Measurements from ENCODE around the gene MORC1. TPM values are rescaled to one million over a fixed set of nuclear protein-coding genes. Genes with fewer than 3 reads are reported as not detected.
A peak's percentile ranks its signal among the peaks of the same experiment; 100 is the strongest.

MORC1 gene
- total RNA-seq, 1 experiment from 2014 or later = not detected

DNA sequence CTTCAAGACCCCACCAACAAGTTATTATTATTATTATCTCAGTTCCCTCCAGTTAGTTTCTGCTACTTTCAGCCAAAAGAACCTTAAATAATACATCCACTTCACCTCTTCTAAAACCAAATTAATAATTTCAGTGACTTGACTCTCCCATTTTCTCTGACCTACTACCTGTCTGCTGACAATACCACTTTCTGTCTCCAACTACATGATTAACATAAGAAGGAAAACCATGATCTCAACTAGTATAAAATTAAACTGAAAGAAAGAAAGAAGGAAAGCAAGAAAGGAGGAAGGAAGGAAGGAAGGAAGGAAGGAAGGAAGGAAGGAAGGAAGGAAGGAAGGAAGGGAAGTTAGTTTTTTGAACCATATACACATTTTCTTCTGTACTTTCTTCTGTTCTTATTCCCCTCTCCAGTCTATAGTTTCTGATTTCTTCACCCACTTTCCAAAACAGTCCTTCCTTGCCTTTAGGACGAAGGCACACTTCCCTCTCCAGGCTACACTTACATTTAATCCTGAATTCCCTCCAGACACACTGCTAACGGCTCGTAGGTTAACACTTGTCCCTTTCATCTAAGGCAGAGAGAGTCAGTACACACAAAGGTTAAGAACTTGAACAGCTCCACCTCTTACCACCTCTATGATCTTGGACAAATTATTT is 84.8 kb downstream of the MORC1 start:
- DNase-seq (ENCODE audit: low spot score) = no peak

- DNase-seq (ENCODE audit: low spot score) = no peak
These were observed 89.2 kb downstream of the MORC1 start for GRCh38 chr3:109028753-109029152.

DNA sequence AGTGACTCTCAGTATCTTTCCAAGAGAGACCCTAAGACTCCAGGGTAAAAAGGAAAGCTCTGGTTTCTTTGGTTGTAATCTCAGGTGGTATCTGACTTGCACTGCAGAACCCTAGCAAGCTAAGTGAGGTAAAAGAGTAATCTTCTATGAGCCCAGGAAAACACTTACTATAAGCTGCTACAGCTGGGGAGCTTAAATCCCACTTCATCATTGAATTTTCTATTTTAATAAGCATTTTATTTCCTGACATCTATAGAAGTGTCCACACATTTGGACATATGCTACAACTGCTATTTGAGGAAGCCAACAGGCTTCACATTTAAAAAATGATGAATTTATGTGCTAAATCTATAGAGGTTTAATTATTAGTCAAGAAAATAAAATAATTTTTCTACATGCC is 91.1 kb downstream of the MORC1 start:
- DNase-seq (ENCODE audit: low spot score) = no peak

GRCh38 chr3:109025896-109026295 is 92.0 kb downstream of the MORC1 start:
- DNase-seq (ENCODE audit: low spot score) = no peak

GRCh38 chr3:109023656-109024254 is 94.2 kb downstream of the MORC1 start:
- DNase-seq (ENCODE audit: low spot score) = peak; percentile 77

GRCh38 chr3:109023167-109023566 is 94.8 kb downstream of the MORC1 start:
- DNase-seq (ENCODE audit: low spot score) = no peak

DNA sequence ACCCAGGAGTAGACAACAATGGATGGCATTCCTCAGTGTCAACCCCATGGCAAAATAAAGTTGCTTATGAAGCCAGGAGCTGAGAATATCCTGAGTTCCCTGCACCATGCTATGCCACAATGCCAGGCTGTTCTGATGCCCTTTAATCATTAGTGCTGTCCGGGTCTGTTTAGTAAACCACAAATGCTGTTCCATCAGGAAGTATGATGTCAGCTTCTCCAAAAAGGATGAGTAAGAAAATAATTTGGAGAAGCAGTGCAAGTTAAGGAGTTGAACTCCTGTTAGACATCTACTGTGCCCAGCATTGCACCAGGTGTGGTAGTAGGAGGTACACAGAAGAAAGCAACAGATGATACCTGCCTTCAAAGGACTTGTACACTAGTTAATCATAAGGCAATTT is 96.4 kb downstream of the MORC1 start:
- DNase-seq (ENCODE audit: low spot score) = no peak

DNA sequence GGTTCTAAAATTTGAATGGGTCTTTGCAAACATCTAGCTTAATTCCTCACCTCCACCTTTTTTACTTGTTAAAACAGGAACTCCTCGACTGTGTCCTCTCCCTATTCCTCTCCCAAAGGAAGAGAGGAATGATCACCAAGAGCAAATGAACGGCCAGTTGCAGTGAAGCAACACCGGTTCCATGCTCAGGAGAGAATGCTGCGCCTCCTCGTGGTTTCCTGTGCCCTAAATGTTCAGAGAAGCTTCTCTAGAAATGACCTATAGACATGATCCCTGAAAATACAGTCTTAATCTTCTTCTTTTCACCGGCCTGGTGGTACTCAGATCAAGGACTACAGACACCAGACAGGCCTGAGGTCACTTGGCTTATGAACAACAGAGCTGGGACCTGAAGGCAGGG is 99.1 kb downstream of the MORC1 start:
- peak; percentile 45 for DNase-seq (ENCODE audit: low spot score)

DNA sequence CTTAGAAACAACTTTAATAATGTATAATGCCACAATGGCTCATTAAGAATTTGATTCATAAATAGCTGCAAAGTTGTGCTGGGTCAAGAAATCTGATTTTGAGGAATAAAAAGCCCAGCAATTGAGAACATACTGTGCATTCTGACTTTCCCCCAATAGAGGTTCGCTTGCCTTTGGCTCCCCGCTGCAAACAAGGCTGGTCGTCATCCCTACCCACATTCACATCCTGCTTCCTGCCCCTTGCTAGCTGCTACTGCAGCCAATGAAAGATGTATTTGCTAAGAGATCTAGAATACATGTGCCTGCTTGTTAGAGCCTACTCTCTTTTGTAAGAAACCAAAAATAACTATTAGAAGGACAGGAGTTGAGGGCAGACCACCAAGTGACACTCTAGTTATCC is 112.5 kb downstream of the MORC1 start:
- DNase-seq (ENCODE audit: low spot score) = no peak

DNA sequence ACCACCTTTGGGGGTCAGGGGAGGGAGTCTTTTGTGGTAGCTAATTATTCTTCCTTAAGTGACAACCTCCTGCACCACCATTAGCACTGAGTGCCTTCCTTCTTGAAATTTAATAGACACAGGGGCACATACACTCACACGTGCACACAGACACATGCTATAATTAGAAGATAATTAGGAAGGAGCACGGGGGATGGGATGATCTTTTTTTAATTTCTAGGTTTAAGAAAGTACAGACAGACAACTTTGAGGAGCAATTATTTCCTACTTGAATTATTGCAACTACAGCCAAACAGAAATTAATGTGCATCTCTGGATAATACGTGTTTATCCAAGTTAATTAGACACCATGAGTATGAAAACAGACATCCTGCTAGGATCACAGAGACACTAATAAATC is 119.5 kb downstream of the MORC1 start:
- no peak for DNase-seq (ENCODE audit: low spot score)

- DNase-seq (ENCODE audit: low spot score) = no peak
These were observed 132.1 kb downstream of the MORC1 start for GRCh38 chr3:108985844-108986243.

GRCh38 chr3:108983051-108983450 is 134.9 kb downstream of the MORC1 start:
- DNase-seq (ENCODE audit: low spot score) = no peak

GRCh38 chr3:108976058-108976457 is 141.9 kb downstream of the MORC1 start:
- DNase-seq (ENCODE audit: low spot score) = no peak

- no peak for DNase-seq (ENCODE audit: low spot score)
These were observed 144.9 kb downstream of the MORC1 start for GRCh38 chr3:108973019-108973418.

- DNase-seq (ENCODE audit: low spot score) = no peak
These were observed 145.5 kb downstream of the MORC1 start for GRCh38 chr3:108972482-108972881.

GRCh38 chr3:108970561-108970960 is 147.4 kb downstream of the MORC1 start:
- no peak for DNase-seq (ENCODE audit: low spot score)

DNA sequence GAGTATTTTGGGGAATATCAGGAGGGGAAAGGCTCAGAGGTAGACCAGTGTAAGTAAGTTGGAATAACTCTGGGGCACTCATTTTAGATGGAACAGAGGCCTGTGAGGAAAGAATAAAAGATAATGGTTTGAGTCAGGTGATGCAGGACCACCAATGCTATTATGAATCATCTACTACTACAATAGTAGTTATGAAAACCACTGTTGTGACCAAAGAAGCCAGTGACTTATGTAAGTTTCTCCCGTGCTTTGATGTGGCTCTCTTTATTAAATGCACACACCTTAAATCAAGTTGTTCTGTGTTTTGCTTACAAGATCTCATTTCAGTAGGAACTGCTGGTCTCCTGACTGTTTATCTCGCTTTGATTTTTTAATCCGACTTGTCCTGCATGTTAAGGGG is 151.2 kb downstream of the MORC1 start:
- DNase-seq (ENCODE audit: low spot score) = no peak

DNA sequence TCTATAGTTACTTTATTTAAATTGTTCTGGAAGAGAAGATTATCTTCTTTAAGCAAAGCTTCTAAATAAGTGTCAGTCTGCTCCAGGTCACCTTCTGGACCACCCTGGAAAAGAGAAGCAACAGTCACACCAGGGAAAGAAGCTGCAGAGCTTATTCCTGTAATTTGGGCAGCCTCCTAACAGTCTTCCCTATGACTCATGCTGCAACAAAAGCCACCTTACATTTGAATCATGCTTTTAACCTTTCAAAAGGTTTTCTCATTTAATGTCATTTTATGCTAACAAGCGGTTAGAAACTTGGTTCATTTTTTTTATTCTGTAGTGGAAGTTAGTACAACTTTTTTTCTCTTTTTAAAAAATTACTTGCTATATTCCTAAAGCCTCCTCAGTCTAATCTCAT is 158.9 kb downstream of the MORC1 start:
- no peak for DNase-seq (ENCODE audit: low spot score)

DNA sequence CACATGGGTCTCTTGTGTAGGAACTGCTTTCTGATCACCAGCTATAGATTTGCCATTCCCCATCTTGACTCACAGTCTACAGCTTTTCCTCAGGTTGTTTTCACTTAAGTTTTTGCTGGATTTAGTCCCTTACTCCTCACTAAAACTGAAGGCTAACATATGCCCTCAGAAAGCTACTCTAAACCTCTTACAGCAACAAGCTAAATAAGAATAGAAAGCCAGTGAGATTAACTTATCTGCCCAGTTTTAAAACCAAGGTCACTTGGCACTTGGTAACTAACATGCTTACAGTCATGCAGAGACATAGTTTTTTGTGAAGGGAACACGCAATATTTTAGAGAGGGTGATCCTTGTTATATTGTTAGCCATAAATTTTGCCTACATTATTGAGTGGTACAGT is 164.2 kb downstream of the MORC1 start, which contains the start of gene GUCA1C:
GUCA1C (minus strand) TSS at position 180 of the 400 bp plus-strand sequence; CDS start at position 63, 117 bp downstream.
- no peak for DNase-seq (ENCODE audit: low spot score)

DNA sequence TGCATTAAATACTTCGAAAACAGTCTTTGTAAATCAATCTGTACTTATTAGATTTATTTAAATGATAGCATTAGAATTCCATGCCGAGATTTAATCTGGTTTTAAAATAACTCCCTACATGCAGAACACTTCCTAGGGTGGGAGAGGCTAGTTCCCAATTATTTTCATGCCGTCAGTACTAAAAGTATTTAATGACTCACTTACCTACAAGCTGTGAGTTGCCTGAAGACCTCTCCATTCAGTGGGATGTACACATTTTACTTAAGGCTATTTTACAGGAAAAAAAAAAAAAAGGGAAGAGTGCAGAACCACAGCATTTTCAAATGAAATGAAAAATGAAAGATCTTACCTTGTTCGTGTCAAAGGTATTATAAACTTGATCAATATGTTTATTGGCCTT is 164.7 kb downstream of the MORC1 start:
- no peak for DNase-seq (ENCODE audit: low spot score)

GRCh38 chr3:108951820-108952501 is 166.0 kb downstream of the MORC1 start:
- no peak for DNase-seq (ENCODE audit: low spot score)

- DNase-seq (ENCODE audit: low spot score) = no peak
These were observed 170.1 kb downstream of the MORC1 start for GRCh38 chr3:108947855-108948254.
